ENCODE measurements around the gene TMEM245.

- TF ChIP-seq EZH2 (IDR thresholded peaks at IDR 0.05; ENCODE audit: insufficient read depth, poor library complexity, severe bottlenecking) (no peak), EZH2phosphoT487 (IDR thresholded peaks at IDR 0.05; ENCODE audit: insufficient read depth, low read depth) (no peak)
Measured at GRCh38 chr9:109010746-109011145, 109.0 kb downstream of the TMEM245 start.

Measured in GM23248 (cell line).